GM13976 (cell line): ENCODE measurements around the gene ANKRD44.

Source experiments
- DNase-seq: peaks from one replicate; pipeline ENCODE4 v3.0.0; 2012; ENCODE audit warnings: low spot score
- in situ Hi-C: fragments of 300-500 bp; cut with MboI; formaldehyde crosslinking; loops from one replicate; pipeline ENCODE4 v1.12.0; 2022; ENCODE audit warnings: low sequenced_read_pairs, mixed read lengths, inconsistent platforms; ENCODE audit not compliant: unreplicated experiment
- TF ChIP-seq, protein P1 (sequence below): IDR thresholded peaks from 2 replicates; pipeline ENCODE4 v1.5.1; 2012; ENCODE audit warnings: borderline replicate concordance, mild to moderate bottlenecking; ENCODE audit not compliant: insufficient read depth; ENCODE audit errors: extremely low read depth, missing control alignments, control extremely low read depth

ANKRD44 gene

GRCh38 chr2:197189426-197190099 lies 121.0 kb downstream of the ANKRD44 start:
- no peak for DNase-seq
- in situ Hi-C loops, result loop anchor here (10.0 kb wide), 1 partner anchor 185 kb away; no protein-coding TSS in a partner anchor
- TF ChIP-seq, protein P1, sequence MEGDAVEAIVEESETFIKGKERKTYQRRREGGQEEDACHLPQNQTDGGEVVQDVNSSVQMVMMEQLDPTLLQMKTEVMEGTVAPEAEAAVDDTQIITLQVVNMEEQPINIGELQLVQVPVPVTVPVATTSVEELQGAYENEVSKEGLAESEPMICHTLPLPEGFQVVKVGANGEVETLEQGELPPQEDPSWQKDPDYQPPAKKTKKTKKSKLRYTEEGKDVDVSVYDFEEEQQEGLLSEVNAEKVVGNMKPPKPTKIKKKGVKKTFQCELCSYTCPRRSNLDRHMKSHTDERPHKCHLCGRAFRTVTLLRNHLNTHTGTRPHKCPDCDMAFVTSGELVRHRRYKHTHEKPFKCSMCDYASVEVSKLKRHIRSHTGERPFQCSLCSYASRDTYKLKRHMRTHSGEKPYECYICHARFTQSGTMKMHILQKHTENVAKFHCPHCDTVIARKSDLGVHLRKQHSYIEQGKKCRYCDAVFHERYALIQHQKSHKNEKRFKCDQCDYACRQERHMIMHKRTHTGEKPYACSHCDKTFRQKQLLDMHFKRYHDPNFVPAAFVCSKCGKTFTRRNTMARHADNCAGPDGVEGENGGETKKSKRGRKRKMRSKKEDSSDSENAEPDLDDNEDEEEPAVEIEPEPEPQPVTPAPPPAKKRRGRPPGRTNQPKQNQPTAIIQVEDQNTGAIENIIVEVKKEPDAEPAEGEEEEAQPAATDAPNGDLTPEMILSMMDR, result no peak

- in situ Hi-C loops, result loop anchor here (10.0 kb wide), 1 partner anchor 189 kb away; no protein-coding TSS in a partner anchor
- DNase-seq, result no peak
- TF ChIP-seq, protein P1, result no peak
Measured at GRCh38 chr2:197185676-197186075, 124.9 kb downstream of the ANKRD44 start.

DNA sequence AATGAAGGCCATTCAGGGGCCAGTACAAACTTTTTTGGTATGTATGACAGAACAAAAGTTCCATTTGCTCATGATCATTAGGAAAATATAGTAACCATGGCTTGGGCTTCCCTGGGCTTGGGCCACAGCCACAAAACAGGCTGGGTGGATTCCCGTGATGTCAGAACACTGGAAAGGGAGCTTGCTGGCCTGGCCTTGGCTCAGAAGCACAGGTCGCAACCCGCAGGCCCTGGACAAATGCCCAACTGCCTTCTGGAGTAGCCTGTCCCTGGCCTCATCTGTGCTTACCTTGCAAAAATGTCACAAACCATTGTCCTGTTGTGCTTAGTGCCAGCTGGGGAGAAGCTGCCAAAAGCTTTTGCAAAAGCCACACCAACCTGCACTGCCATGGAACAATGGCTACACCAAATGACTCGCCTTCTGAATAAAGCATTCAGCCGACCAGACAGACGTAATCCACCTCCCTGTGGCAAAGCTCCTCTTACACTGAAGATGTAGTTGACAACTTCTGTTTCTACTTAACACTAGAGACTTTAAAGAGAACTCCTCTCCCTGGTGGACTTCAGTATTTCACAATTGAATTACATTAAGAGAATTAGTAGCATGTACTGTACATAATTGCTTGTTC lies 125.5 kb downstream of the ANKRD44 start:
- TF ChIP-seq, protein P1, result no peak
- in situ Hi-C loops, result loop anchor here (10.0 kb wide), 1 partner anchor 190 kb away; no protein-coding TSS in a partner anchor
- no peak for DNase-seq

DNA sequence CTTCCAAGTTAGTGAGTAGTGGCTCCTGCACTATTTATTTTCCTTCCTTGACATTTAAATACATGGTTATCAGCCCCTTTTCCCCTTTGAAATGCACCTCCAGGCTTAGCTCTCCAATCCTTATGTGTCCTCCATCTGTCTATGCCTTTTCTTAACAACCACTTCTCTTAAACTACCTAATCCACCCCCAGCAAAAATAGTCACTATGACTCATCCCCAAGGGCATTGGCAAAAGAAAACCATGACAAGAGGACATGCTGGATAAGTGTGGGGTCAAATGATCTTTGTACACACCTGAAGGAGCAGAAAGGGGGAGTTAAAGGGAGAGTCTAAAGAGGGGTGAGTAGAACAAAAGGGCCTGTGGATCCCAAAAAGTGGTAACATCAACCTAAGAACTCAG lies 127.2 kb downstream of the ANKRD44 start:
- in situ Hi-C loops, result loop anchor here (10.0 kb wide), 1 partner anchor 191 kb away; no protein-coding TSS in a partner anchor

DNA sequence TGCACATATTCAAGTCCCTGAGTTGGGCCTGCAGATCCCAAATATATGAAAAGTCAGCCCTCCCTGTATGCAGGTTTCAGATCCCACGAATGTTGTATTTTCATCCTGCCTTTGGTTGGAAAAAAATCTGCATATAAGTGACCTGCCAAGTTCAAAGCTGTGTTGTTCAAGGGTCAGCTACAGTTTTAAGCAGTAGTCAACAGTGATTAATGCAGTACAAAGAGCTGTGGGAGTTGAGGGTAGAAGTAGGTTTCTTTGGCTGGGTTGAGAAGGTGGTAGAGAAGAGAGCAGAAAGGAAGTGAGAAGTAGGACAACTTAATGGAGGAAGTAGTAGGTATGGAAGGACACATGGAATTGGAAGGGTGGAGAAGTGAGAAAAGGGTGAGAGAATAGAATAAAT lies 127.9 kb downstream of the ANKRD44 start:
- in situ Hi-C loops, result loop anchor here (10.0 kb wide), 1 partner anchor 192 kb away; no protein-coding TSS in a partner anchor
- TF ChIP-seq, protein P1, result no peak
- no peak for DNase-seq

More for the DNA sequence above, 127.2 kb downstream of the ANKRD44 start:
- DNase-seq, result no peak
- TF ChIP-seq, protein P1, result no peak

GRCh38 chr2:197181491-197181890 lies 129.1 kb downstream of the ANKRD44 start:
- in situ Hi-C loops, result loop anchor here (10.0 kb wide), 1 partner anchor 193 kb away; no protein-coding TSS in a partner anchor

More at GRCh38 chr2:197181491-197181890, 129.1 kb downstream of the ANKRD44 start:
- TF ChIP-seq, protein P1, result no peak
- no peak for DNase-seq
